Neural progenitor cell (in vitro differentiated cells): ENCODE measurements around the gene NUP210.

ENCODE experiments used
- EZH2phosphoT487 ChIP-seq: fragments of 200-600 bp; sonication (generic); IDR thresholded peaks from 2 replicates; pipeline ENCODE4 v1.6.1; 2017; ENCODE audit warnings: antibody characterized with exemption
- TF ChIP-seq, protein P1 (sequence below): fragments of 200-600 bp; sonication (generic); IDR thresholded peaks from 2 replicates; pipeline ENCODE4 v1.5.1; 2017; ENCODE audit warnings: antibody characterized with exemption, mild to moderate bottlenecking

DNA sequence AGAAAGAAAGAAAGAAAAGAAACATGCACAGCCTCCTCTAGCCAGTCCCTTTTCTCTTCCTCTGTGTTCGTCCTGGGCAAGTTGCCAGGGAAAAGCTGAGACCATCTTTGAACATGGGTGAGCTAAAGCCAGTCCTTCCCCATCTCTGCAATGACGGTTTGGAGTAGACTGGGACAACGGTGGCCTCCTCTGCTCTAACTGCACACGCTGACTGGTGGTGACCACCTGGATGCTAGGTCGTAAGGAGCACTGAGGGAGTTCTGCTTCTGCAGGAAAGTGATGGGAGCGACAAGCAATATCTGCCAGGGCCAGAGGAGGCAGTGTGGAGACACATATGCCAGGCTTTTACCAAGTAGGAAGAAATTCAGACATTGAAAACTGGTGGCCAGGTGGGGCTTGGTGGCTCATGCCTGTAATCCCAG, 111.7 kb downstream of the NUP210 start:
- TF ChIP-seq, protein P1, sequence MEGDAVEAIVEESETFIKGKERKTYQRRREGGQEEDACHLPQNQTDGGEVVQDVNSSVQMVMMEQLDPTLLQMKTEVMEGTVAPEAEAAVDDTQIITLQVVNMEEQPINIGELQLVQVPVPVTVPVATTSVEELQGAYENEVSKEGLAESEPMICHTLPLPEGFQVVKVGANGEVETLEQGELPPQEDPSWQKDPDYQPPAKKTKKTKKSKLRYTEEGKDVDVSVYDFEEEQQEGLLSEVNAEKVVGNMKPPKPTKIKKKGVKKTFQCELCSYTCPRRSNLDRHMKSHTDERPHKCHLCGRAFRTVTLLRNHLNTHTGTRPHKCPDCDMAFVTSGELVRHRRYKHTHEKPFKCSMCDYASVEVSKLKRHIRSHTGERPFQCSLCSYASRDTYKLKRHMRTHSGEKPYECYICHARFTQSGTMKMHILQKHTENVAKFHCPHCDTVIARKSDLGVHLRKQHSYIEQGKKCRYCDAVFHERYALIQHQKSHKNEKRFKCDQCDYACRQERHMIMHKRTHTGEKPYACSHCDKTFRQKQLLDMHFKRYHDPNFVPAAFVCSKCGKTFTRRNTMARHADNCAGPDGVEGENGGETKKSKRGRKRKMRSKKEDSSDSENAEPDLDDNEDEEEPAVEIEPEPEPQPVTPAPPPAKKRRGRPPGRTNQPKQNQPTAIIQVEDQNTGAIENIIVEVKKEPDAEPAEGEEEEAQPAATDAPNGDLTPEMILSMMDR = peak; percentile 64
- TF ChIP-seq EZH2phosphoT487 = no peak
